GM12801 (cell line): ENCODE data around the gene CDC42.

Experiments
- TF ChIP-seq, protein P1 (sequence below): IDR thresholded peaks from one replicate; pipeline ENCODE4 v1.5.1; 2011; ENCODE audit warnings: control low read depth; ENCODE audit not compliant: insufficient read length; ENCODE audit errors: extremely low read depth

The CDC42 gene

DNA sequence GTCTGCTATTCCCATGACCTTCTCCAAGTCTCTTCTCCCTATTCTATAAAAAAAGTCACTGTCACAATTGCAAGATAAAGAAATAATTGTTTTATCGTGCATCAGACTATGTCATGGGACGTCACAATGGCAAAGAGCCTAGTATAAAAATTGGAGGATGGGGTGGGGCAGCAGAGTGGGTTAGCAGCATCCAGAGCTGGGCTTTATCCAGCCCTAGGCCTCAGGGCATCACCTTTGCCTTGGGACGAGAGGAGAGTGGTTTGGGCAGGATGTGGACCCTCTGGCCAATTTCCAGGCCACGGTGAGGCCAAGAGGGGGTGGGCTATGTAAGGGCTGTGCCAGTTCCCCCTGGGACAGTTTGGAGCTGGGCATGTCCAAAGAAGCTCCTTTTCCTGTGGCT lies 64.7 kb downstream of the CDC42 start:
- TF ChIP-seq, protein P1, sequence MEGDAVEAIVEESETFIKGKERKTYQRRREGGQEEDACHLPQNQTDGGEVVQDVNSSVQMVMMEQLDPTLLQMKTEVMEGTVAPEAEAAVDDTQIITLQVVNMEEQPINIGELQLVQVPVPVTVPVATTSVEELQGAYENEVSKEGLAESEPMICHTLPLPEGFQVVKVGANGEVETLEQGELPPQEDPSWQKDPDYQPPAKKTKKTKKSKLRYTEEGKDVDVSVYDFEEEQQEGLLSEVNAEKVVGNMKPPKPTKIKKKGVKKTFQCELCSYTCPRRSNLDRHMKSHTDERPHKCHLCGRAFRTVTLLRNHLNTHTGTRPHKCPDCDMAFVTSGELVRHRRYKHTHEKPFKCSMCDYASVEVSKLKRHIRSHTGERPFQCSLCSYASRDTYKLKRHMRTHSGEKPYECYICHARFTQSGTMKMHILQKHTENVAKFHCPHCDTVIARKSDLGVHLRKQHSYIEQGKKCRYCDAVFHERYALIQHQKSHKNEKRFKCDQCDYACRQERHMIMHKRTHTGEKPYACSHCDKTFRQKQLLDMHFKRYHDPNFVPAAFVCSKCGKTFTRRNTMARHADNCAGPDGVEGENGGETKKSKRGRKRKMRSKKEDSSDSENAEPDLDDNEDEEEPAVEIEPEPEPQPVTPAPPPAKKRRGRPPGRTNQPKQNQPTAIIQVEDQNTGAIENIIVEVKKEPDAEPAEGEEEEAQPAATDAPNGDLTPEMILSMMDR, result no peak

DNA sequence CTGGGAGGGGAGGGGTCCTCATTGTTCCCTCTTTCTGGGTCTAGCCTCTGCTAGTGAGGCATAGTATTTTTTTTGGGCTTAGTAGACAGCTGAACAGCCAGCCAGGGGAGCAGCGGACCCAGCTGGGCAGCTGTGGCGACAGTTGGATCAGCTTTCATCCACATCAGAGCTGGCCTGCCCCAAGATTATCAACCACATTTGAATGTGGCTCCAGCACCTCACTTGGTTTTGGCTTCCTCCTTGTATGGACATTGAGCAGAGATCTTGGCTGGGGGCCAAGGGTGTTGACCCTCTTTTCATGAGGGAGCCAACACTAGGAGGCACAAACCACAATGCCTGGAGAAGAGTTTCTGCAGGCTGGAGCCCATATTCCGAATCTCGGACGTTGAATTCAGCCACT lies 65.3 kb downstream of the CDC42 start:
- TF ChIP-seq, protein P1, result no peak

DNA sequence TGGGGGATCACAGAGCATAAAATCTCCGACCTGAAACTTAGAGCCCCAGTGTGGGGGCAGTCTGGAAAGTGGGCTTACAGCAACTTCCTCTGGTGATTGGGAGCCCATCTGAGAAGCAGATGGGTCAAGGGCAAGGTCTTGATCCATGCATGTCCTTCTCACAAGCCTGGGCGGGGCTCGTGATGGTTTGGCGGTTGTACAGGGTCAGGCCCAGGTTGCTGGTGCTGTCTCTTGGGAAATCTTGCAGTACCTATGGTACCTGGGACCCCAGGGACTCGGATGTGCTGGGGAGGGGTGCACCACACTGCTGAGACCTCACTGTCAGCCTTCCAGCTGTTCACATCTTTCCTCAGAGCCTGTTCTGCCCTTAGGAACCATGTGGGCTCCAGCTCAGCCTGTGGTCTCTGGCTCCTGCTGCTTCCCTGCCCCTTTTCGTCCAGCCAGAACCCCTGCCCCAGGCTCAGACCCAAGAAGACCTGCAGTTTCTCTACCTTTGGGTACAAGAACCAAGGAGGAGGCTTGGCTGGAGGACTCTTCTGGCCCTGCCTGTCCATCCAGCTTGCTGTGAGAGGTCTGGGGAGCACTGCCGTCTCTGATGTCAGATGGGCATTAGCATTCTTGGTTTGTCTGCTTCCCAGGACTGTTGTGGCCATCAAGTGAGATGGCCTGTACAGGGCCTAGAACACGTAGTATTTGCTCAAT lies 65.9 kb downstream of the CDC42 start:
- TF ChIP-seq, protein P1, result no peak

DNA sequence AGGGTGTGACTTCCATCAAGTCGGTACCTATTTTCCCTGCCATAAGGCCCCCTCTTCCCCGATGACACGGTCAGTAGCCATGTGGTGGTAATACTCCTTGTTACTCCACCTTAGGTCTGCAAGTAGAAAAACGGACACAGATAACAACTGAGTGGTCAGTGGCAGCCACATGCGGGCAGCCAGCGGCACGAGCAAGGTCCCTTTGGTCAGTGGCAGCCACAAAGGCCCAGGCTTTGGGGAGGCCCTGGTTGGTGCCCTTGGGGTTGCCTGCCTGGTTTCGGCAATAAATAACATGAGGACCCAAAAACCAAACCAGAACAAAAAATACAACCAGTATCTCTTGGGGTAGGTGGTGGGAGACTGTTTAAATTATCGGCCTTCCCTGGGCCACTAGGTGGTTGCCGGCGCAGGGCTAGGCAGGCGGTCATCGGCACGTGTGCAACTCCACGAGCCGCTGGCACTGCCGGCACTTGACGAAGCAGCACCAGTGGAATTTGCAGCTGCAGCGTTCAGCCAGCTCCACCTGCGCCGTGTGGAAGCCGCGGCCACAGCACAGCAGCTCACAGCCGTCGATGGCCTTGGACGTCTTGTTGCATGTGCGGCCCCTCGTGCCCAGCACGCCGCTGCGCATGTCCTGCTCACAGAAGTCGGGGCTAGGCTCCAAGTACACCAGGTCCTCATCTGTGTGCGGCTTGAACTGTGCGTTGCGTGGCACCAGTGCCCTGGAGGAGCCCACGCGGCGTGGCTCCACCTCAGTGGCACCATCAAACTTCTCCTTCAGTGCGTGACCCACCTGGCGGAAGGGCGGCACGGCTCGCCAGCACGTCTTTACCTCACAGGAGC lies 67.3 kb downstream of the CDC42 start:
- TF ChIP-seq, protein P1, result no peak

DNA sequence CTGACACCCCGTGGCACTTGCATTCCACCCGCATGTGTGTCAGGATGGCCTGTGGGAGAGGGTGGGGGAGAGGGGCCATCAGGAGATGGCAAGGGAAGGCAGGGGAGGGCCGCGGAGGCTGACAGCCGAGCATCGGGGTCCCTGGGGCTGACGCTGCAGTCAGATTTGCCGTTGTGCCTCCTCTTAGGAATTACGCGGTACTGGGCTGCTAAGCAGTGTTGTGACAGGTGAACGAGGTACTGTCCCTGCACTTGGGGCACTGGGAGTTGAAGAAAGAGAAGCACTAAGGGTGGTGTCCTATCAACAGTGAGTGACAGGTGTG lies 67.9 kb downstream of the CDC42 start:
- TF ChIP-seq, protein P1, result no peak

DNA sequence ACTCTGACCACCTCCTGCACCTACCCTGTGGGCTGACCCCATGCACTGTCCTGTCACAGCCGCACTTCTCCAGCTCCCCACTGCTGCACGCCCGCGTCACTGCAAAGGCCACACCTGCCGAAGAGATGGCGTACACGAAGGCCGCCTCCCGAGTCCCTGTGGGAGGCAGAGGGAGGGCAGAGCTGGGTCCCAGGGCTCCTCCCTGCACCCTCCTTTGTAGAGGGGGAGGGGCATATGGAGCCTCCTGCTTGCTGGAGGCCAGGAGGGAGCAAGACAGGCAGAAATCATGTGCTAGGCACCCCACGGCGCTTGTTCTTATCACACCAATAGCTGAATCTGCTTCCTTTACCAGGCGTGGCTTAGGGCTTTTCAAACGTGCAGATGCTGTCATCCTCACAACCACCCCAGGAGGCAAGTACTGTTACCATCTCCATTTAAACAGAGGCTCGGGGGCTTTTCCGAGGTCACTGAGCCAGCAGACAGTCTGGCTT lies 69.0 kb downstream of the CDC42 start:
- TF ChIP-seq, protein P1, result no peak

DNA sequence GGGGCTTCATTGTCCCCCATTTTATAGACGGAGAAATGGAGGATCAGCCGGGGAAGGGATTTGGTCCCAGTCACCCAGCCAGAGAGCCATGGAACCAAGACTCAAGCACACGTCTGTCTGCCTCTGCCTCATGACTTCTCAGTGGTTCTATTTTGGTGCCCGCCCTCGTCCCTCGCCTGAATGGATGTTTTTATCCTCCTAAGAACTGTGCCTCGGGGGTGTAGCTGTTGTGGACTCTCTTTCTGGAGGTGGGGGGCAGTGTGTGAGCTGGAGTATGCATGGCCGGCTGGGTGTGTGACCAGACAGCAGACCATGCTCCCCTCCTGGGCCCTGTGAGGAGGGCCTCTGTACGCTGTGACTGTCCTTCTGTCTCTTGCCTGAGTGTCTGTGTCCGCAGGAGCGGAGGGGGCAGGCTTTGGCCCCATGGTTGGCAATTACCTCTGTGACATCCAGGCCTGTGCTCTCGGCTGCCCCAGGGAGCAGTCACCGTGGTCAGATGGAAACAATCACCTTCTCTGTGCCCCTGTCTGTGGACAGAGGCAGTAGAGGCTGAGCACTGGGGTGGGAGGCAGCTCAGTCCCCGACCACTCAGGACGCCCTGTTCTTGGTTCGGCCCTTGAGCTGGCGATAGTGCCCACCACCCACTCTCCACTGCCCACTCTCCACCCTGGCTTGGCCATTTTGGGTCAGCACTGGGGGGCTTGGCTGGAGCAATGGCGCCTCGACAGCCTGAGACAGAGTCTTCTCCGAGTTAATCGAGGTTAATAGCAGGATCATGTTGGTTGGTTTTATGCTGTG lies 70.0 kb downstream of the CDC42 start:
- TF ChIP-seq, protein P1, result no peak
